HTERT RPE-1 (cell line): ENCODE measurements around the gene GDF11.

Experiments
- in situ Hi-C: fragments of 300-500 bp; cut with MboI; formaldehyde crosslinking; loops from 4 replicates; pipeline ENCODE4 v1.14.3; 2020; ENCODE audit warnings: low sequenced_read_pairs

The GDF11 gene

DNA sequence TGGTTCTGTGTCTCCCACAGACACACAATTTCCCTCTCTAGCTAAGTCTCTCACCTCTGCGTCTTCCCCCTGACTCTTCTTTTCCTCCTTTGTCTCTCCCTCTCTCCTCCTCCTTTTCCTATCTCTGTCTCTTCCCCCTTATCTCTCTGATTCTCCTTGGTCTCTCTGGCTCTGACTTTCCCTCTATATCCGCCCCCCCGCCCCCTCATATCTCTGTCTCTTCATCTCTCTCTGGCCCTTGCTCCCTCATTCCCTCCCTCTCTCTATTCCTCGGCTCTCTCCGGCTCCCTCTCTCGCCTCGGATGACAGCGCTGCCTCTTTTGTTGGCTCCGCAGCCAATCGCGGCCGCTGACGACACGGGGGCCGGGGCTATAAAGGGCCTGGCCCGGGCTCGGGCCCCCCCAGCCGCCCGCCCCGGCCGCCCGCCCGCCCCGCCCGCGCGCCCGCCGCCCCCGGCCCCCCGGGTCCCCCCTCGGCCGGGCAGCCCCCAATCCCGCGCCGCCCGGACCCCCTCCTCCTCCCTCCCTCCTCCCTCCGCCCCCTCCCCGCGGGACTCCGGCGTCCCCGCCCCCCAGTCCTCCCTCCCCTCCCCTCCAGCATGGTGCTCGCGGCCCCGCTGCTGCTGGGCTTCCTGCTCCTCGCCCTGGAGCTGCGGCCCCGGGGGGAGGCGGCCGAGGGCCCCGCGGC lies at the start of gene GDF11:
GDF11 (plus strand) TSS at position 404 of the 687 bp plus-strand sequence; CDS start at position 599, 195 bp downstream.
- in situ Hi-C loops = no loop called here

DNA sequence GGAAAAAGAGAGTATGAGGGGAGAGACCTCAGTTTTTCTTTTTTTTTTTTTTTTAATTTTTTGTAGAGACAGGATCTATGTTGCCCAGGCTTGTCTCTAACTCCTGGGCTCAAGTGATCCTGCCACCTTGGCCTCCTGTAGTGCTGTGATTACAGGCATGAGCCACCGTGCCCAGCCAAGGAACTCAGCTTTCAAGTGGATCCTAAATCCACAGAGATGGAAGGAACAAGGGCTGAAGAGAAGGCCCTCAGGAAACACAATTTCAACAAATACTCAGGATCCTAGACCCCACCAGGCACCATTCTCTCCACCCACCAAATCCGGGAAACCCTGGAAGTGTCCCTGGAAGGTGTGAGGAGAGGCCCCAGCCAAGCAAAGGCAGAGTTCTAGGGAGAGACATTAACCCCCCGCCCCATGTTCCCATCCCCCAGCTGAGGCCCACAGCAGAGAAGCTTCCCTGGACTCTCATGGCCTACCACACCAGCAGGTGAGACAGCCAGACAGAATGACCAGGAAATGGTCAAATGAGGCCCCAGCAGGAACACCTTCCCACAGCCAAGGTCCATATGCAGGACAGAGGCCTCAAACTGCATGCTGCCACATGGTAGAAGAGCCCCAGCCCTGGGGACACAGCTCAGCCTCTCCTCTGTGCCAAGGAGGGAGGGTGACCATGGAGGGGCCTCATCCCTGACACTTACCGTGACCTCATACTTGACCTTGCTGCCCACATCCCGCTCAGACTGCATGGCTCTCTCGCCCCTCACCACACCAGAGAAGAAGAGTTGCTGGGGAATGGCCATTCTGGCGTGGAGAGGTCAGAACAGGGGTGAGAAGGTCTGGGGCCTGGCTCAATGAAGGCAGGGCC lies 49.4 kb upstream of the GDF11 start:
- in situ Hi-C loops = no loop called here

DNA sequence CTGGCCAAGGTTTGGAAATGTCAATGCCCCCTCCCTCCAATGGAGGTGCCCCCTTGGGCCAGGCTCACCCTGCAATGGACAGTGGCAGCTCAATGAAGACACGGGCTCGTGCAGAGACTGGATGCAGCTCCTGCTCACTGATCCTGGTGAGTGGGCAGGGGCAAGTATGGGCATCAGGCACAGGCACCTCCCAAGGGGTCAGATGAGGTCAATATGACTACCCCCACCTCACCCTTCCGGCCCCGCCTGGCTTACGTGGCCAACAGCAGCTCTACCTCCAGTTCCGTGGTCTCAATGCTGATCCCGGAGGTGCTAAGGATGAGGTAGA lies 48.8 kb upstream of the GDF11 start:
- in situ Hi-C loops = no loop called here

- in situ Hi-C loops = no loop called here
Observed at GRCh38 chr12:55694651-55695050, 48.3 kb upstream of the GDF11 start.

GRCh38 chr12:55695349-55695748 lies 47.6 kb upstream of the GDF11 start:
- in situ Hi-C loops = no loop called here

- in situ Hi-C loops = no loop called here
Observed at GRCh38 chr12:55696141-55696540, 46.8 kb upstream of the GDF11 start.

DNA sequence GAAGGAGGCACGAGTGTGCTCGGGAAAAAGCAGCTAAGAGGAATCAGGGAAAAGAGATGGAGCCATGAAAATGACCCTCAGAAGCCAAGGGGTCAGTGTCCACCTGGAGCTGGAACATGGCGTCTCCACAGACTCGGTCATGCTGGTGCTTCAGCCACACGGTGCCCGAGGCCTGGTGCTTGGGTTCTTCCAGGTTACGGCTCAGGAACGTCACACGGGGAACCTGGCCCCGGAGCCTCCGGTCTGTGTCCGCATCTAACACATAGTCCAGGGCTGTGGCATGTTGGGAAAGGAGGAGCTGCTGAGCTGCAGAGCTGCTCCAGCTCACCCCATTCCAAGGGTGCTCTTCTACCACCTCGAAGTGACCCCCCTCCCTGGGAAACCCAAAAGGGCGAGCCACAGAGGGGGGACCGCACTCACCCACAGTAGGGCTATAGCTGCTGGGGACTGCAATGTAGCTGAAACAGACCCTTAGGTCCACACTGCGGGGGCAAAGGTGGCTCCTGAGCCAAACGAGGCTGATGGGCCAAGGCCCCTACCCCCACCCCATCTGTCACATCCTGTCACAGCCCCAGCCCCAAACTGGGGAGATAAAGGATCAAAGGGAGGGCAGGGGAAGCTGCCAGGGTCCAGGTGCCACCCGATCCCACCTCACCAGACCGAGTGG lies 46.0 kb upstream of the GDF11 start:
- in situ Hi-C loops = no loop called here

- in situ Hi-C loops = no loop called here
Observed at GRCh38 chr12:55697686-55698085, 45.2 kb upstream of the GDF11 start.

DNA sequence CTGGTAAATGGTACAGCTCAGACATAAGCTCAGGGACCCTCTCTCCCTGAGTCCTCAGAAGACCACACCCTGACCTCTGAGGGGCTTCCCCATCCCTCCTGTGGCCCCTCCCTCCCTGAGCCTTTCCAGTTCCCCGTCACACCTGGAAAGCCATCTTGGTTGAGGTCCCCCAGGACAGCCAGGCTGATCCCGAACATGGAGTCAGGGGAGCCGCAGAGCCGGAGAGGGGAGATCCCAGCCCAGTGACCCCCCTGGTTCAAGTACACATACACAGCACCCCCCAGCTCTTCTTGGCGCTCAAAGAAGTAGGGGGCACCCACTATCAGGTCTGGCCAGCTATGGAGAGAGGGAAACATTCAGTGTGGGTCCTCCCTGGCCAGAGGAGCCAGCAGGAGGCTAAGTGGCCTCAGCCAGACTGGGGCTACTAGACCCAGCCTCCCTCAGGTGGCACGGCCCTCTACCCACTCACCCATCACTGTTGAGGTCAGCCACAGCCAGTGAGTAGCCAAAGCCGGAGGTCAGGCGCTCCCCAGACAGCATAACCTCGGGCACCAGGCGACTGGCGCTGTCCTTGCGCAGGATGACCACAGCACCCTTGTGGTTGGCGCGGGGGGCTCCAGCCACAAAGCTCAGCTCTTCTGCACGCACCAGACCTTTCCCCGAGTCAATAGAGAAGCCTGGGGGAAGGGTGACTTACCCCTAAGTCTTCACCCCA lies 44.5 kb upstream of the GDF11 start:
- in situ Hi-C loops = no loop called here

- in situ Hi-C loops = no loop called here
Observed at GRCh38 chr12:55698965-55699364, 44.0 kb upstream of the GDF11 start.

DNA sequence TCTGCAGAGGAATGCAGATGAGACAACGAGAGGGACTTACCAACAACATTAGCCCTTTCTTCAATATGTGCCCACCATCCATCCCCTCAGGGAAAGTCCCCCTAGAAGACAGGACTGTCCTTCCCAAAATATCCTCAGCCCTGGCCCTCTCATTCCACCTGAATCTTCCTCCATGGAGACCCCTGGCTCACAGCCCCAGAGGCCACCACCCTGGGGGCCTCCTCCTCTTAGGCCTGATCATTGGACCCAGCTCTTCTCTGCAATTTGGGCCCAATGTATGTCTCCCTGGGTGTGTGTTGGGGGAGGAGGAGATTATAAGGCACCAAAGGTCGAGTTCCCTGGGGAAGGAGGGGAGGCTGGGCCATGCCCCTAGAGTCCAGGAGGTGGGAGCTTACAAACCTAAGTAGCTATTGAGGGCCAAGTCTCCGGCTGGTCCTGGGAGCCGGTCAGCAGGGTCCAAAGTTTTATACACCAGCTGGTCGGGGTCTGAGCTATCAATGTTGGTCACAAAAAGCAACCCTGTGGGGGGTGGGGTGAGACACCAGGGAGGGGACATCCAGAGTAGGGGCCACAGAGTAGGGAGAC lies 43.4 kb upstream of the GDF11 start:
- in situ Hi-C loops = no loop called here

DNA sequence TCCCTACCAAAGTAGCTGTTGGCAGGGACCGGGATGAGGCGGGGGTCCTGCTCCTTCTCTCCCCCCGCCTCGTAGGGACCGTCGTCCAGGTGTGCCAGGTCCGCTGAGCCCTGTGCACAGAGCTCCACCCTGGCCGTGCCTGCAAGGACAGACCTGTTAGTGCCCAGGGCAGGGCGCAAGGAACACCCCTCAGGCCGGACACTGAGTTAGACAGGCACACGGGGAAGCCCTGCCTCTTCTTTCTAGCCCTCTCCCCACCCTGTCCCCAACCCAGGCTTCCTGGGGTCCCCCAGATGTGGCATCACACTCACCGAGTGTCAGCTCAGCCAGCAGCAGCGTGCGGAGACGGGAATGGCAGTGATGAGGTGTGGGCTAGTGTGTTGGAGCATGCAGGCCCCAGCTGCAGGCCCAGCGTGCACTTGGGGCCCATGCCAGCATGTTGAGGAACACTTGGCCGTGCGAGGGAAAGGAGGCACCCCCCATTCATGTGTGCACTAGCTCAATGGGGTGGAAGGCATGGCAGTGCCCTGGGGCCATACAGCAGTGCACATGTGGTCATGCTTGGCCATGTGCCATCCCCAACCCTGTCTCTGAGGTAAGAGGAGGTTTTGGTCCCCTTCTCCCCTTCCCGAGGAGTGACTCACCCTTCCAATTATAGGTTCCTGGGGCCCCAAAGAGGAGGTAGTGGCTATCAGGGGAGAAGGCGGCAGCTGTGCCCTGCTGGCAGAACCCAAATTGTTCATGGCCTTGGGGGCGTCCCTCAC lies 42.5 kb upstream of the GDF11 start:
- in situ Hi-C loops = no loop called here

GRCh38 chr12:55702861-55703260 lies 40.1 kb upstream of the GDF11 start:
- in situ Hi-C loops = no loop called here

GRCh38 chr12:55703288-55703687 lies 39.6 kb upstream of the GDF11 start:
- in situ Hi-C loops = no loop called here

DNA sequence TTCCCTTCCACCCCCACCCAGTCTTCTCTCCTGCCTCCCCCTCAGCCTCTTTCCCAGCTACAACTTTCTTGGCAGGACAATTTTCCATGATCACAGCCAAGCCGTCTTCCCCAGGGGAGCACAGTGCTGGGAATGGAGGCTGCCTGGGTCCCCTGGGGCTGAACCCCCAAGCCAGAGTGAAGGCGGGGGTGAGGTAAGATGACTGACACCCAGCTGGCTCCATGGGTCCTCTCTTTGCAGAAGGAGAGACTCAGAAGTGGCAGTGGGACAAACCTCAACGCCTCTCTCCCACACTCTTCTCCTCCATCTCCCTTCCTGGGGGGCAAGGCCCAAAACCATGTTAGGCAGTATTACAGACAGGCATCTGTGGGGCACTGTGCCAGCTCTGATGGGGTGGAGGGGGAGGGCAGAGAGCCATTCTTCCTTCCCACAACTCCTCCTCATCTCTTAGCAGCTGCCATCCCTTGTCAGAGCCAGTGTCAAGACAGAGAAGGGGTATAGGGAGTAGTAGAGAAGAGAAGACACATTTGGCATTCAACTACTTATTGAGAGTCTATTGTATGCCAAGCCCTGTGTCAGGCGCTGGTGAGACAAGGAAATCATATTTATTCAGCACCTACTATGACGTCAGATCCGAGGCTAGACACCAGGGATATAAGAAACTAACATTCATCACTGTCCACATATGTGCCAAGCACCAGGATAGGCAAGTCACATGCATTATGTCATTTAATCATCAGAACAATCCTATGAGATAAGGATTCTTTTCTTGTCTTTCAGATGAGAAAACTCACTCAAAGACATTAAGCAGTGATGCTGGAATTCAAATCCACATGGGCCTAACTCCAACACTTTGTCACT lies 38.8 kb upstream of the GDF11 start:
- in situ Hi-C loops = no loop called here

GRCh38 chr12:55704824-55705718 lies 37.9 kb upstream of the GDF11 start:
- in situ Hi-C loops = no loop called here

GRCh38 chr12:55705782-55706402 lies 37.0 kb upstream of the GDF11 start:
- in situ Hi-C loops = no loop called here
